ENCODE results near the gene ZNRF3. TPM values are rescaled to one million over a fixed set of nuclear protein-coding genes. Genes with fewer than 3 reads are reported as not detected.

The ZNRF3 gene
- polyA plus RNA-seq, 1 donor (not counting 4 experiments of a cell fraction or from before 2014, with no cell fraction given): 2.6 TPM

DNA sequence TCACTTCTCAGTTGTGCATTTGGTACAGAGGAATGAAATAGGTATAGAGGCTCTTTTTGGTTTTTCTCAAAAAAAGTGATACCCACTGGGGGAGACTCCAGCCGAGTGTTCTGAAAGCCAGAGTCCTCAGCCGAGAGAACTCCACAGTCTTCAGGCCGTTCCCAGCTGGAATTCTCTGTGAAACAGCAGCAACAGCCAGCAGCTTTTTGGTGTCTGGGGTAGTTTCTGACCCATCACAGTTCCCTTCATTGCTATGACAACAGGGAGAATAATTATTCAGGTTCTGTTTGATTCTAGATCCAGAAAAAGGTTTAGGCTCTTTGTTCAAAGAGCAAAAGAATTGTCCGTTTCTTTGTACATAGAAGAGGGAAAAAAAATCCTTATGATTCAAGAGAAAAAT, 93.7 kb downstream of the ZNRF3 start:
- H3K4me1 ChIP-seq (ENCODE audit: control insufficient read depth, extremely low read depth, insufficient read depth, low read length): peaks cover 28% of the 10 kb centered on the region
- no peak overlapping the region for H2AFZ ChIP-seq (ENCODE audit: control insufficient read depth, low read length)
- H3K4me3 ChIP-seq (ENCODE audit: control insufficient read depth in 2 of 3, extremely low read depth in 1 of 3, insufficient read depth in 2 of 3, low read depth in 1 of 3, low read length in 3 of 3): peak overlapping the region in 2 of 3 experiments; percentile 24 to 40
- H4K20me1 ChIP-seq (ENCODE audit: control insufficient read depth, extremely low read depth, insufficient read depth, low read length): no peaks in the 10 kb centered on the region
- H3K36me3 ChIP-seq (ENCODE audit: control insufficient read depth in 2 of 2, extremely low read depth in 1 of 2, insufficient read depth in 2 of 2, low read length in 2 of 2): no peaks in the 10 kb centered on the region
- peak overlapping the region; percentile 73 for H3K4me2 ChIP-seq (ENCODE audit: control insufficient read depth, extremely low read depth, insufficient read depth, low read depth, low read length)
- dilution Hi-C loops (cut with MboI; ENCODE audit: extremely low pct_ligation_motif_present, low sequenced_read_pairs): no loop called here
- DNase-seq (ENCODE audit: low read depth, low spot score): no peak
- no peaks in the 10 kb centered on the region for H3K9me3 ChIP-seq (ENCODE audit: control insufficient read depth, low read depth, low read length)
- TF ChIP-seq, protein P1, sequence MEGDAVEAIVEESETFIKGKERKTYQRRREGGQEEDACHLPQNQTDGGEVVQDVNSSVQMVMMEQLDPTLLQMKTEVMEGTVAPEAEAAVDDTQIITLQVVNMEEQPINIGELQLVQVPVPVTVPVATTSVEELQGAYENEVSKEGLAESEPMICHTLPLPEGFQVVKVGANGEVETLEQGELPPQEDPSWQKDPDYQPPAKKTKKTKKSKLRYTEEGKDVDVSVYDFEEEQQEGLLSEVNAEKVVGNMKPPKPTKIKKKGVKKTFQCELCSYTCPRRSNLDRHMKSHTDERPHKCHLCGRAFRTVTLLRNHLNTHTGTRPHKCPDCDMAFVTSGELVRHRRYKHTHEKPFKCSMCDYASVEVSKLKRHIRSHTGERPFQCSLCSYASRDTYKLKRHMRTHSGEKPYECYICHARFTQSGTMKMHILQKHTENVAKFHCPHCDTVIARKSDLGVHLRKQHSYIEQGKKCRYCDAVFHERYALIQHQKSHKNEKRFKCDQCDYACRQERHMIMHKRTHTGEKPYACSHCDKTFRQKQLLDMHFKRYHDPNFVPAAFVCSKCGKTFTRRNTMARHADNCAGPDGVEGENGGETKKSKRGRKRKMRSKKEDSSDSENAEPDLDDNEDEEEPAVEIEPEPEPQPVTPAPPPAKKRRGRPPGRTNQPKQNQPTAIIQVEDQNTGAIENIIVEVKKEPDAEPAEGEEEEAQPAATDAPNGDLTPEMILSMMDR (optimal IDR thresholded peaks at IDR 0.05 in 1 of 3, IDR thresholded peaks at IDR 0.05 in 1 of 3, conservative IDR thresholded peaks at IDR 0.05 in 1 of 3; ENCODE audit: extremely low read depth in 1 of 3, insufficient read depth in 2 of 3, low read length in 3 of 3): no peak
- TF ChIP-seq EZH2 (IDR thresholded peaks at IDR 0.05; ENCODE audit: low read length): no peak
- no peak overlapping the region for H3K27ac ChIP-seq (ENCODE audit: control insufficient read depth, insufficient read depth, low read length)
- peak overlapping the region; percentile 8 for H3K9ac ChIP-seq (ENCODE audit: control insufficient read depth, extremely low read depth, insufficient read depth, low read length)
- no peaks in the 10 kb centered on the region for H3K27me3 ChIP-seq (ENCODE audit: control insufficient read depth, extremely low read depth, insufficient read depth, low read length)
- FAIRE-seq: no peak
- peaks cover 3% of the 10 kb centered on the region for H3K9me1 ChIP-seq (ENCODE audit: control insufficient read depth, extremely low read depth, insufficient read depth, low read length)
- peaks cover 1% of the 10 kb centered on the region for H3K79me2 ChIP-seq (ENCODE audit: control insufficient read depth, insufficient read depth, low read length)

DNA sequence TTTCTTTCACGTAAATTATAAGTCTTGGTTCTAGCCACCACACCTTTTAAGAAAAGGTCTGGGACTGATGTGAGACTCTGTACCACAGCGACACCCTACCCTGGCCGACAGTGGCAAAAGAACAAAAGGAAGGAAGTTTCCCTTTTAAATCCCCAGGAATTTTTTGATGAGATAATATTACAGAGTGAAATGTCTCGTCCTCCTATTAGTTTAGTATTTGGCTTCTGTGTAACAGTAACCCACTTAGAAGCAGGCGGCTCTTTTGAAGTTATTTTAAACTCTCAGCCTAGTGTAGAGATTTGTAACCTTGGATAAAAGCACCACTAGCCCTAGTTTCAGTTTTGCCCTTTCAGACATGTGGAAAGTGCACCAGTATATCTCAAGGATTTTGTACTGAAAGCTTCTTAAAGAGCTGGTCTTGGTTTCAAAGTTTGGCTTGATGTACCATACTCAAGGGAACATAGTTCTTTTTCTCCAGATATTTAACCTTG, 94.2 kb downstream of the ZNRF3 start:
- H3K27ac ChIP-seq (ENCODE audit: control insufficient read depth, insufficient read depth, low read length): peak overlapping the region; percentile 11
- no peak overlapping the region for H3K9ac ChIP-seq (ENCODE audit: control insufficient read depth, extremely low read depth, insufficient read depth, low read length)
- H3K4me1 ChIP-seq (ENCODE audit: control insufficient read depth, extremely low read depth, insufficient read depth, low read length): peaks cover 28% of the 10 kb centered on the region
- peak overlapping the region; percentile 73 for H3K4me2 ChIP-seq (ENCODE audit: control insufficient read depth, extremely low read depth, insufficient read depth, low read depth, low read length)
- dilution Hi-C loops (cut with MboI; ENCODE audit: extremely low pct_ligation_motif_present, low sequenced_read_pairs): no loop called here
- DNase-seq (ENCODE audit: low read depth, low spot score) (no peak), FAIRE-seq (peak; percentile 9)
- H2AFZ ChIP-seq (ENCODE audit: control insufficient read depth, low read length): no peak overlapping the region
- no peaks in the 10 kb centered on the region for H4K20me1 ChIP-seq (ENCODE audit: control insufficient read depth, extremely low read depth, insufficient read depth, low read length)
- H3K9me3 ChIP-seq (ENCODE audit: control insufficient read depth, low read depth, low read length): no peaks in the 10 kb centered on the region
- no peak for TF ChIP-seq EZH2 (IDR thresholded peaks at IDR 0.05; ENCODE audit: low read length)
- TF ChIP-seq, protein P1 (optimal IDR thresholded peaks at IDR 0.05 in 1 of 3, IDR thresholded peaks at IDR 0.05 in 1 of 3, conservative IDR thresholded peaks at IDR 0.05 in 1 of 3; ENCODE audit: extremely low read depth in 1 of 3, insufficient read depth in 2 of 3, low read length in 3 of 3): no peak
- H3K27me3 ChIP-seq (ENCODE audit: control insufficient read depth, extremely low read depth, insufficient read depth, low read length): no peaks in the 10 kb centered on the region
- H3K9me1 ChIP-seq (ENCODE audit: control insufficient read depth, extremely low read depth, insufficient read depth, low read length): peaks cover 3% of the 10 kb centered on the region
- H3K4me3 ChIP-seq (ENCODE audit: control insufficient read depth in 2 of 3, extremely low read depth in 1 of 3, insufficient read depth in 2 of 3, low read depth in 1 of 3, low read length in 3 of 3): peak overlapping the region in 2 of 3 experiments; percentile 24 to 40
- peaks cover 1% of the 10 kb centered on the region for H3K79me2 ChIP-seq (ENCODE audit: control insufficient read depth, insufficient read depth, low read length)
- H3K36me3 ChIP-seq (ENCODE audit: control insufficient read depth in 2 of 2, extremely low read depth in 1 of 2, insufficient read depth in 2 of 2, low read length in 2 of 2): no peaks in the 10 kb centered on the region
